GM18858 (cell line): ENCODE data around the gene CDK5RAP2.
A peak's percentile ranks its signal among the peaks of the same experiment; 100 is the strongest.
"Not testable (repeated sequence)": the region's sequence is repeated elsewhere in the genome, so short reads cannot be mapped to it uniquely, and the experiment has no call there.

ENCODE experiments used
- ATAC-seq: cut with Tn5 transposase; IDR thresholded peaks from one replicate; pipeline ENCODE4 v1.9.1; 2021; ENCODE audit not compliant: unreplicated experiment

The CDK5RAP2 gene

DNA sequence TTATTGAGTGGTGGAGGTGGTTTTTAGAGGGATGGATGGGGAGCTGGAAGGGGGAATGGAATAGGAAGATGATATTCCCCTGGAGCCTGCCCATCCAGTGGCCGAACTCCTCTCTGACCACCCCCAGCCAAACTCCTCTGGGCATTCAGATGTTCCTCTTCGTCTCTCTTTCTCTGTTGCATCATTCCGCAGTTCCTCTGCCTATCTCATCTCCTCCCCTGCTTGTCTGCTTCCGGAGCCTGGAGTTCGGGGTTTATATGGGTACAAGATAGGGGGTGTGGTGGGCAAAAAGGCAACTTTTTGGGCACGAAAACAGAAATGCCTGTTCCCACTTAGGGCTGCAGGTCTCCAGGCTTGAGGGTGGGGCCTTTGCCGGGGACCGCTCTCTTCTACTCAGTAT lies 12.2 kb upstream of the CDK5RAP2 start:
- no peak for ATAC-seq

- no peak for ATAC-seq
Observed at GRCh38 chr9:120587328-120587727, 7.4 kb upstream of the CDK5RAP2 start.

DNA sequence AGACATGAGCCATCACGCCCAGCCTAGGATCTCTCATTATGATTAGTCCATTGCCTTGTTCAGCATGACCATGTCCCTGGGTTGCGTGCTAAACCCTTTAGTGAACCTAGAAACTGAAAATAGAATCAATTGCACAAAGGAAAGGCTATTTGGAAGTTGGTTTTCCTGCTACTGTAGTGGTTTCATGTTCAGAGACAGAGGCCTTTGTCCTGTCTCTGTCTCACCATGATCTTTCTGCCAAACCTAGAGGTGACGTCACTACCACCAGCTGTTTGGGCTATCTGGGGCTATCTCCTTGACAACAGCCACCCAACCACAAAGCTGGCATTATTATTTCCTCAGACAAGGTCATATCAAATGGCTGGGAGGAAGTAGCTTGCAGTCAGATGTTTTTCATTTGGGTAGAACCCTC lies 4.0 kb upstream of the CDK5RAP2 start:
- peak; percentile 48 for ATAC-seq

GRCh38 chr9:120579139-120580050 lies 572 bp downstream of the CDK5RAP2 start:
- peak; percentile 14 for ATAC-seq

DNA sequence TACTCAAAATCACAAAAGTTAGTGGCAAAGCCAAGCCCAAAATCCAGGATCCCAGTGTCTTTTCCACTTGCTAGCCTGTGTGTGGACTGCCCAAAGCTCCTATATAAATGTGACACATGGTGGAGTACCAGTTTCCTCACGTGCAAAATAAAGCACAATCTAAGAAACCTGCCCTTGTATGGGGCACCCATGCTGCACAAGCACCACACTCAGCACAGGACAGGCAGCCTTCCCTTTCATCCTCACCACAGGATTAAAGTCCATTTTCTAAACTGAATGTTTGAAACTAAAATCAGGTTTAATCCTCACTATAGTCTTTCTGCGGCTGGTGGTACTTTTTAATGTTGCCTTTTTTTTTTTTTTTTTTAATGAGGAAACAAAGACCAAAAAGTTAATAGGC lies 5.5 kb downstream of the CDK5RAP2 start:
- ATAC-seq = no peak

GRCh38 chr9:120572472-120572871 lies 7.5 kb downstream of the CDK5RAP2 start:
- no peak for ATAC-seq

DNA sequence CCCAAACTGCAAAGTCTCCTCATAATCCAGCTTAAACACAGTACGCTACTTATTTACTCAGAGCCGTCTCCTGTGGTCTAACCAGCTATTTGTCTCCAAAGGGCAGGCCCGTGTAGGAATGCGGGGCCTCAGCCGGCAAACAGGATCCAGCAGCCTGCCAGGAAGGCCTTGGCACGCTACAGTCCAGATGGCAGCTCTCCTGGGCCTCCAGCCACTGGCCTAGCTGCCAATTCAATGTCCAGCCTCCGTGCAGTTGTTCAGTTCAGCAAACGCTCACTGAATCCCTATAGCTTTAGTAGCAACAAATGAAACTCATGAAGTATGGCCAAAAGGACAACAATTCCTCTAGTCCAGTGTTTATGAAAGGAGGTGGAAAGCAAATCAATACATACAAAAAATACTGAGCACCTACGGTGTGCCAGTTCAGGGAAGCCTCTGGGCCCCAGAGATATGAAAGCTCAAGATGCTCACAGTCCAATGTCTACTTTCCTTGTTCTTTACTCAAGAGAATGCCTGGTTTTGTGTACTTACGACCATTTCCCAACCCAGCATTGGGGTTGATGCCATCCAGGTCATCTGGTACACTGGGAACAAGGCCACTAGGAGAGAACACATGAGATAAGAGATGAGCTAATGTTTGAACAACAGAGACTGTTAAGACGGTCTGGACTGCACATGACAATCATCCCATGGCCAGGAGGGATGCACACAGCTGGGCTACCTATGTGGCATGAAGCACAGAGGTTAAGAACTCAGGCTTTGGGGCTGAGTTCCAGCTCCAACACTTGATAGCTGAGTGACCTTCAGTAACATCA lies 8.3 kb downstream of the CDK5RAP2 start:
- ATAC-seq = no peak

- no peak for ATAC-seq
Observed at GRCh38 chr9:120570296-120570695, 9.7 kb downstream of the CDK5RAP2 start.

GRCh38 chr9:120569556-120569955 lies 10.4 kb downstream of the CDK5RAP2 start:
- no peak for ATAC-seq

- ATAC-seq = no peak
Observed at GRCh38 chr9:120568816-120569215, 11.2 kb downstream of the CDK5RAP2 start.

- no peak for ATAC-seq
Observed at GRCh38 chr9:120567874-120568273, 12.1 kb downstream of the CDK5RAP2 start.

DNA sequence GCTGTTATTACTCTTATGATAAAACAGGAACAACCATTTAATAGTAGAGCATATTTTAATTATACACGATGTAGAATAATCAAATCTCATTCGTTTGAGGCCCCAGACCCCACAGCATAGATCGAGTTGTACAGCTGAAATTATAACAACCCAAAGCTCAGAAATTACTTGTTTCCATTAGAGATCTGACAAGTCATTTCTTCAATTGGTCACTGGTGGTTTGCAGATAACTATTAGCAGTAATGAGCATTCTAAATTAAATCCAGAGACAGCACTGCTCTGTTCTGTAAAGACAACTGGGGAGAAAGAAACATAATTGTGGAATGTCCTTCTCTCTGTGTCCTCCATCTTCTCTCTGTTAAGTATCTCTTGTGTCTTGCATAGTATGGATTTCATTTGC lies 12.9 kb downstream of the CDK5RAP2 start:
- ATAC-seq = no peak

DNA sequence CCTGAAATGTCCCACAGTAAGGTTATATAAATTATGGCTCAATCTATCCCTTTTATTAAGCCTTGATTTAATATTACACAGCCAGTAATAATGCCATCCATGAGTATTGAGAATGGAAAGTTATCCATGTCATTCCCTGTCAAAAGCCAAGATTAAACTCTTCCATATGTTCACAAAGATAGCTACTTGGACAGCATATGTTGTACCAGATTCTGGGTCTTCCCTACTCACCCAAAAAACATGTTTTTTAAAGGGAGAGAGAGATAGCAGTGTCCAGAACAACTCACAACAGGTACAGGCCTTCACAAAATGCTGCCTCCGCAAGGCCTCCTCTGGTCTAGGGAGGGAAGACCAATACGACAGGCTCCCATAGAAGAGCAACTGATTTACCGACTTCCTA lies 15.4 kb downstream of the CDK5RAP2 start:
- no peak for ATAC-seq

- no peak for ATAC-seq
Observed at GRCh38 chr9:120562861-120563443, 17.0 kb downstream of the CDK5RAP2 start.

GRCh38 chr9:120561709-120562108 lies 18.3 kb downstream of the CDK5RAP2 start:
- ATAC-seq = no peak

DNA sequence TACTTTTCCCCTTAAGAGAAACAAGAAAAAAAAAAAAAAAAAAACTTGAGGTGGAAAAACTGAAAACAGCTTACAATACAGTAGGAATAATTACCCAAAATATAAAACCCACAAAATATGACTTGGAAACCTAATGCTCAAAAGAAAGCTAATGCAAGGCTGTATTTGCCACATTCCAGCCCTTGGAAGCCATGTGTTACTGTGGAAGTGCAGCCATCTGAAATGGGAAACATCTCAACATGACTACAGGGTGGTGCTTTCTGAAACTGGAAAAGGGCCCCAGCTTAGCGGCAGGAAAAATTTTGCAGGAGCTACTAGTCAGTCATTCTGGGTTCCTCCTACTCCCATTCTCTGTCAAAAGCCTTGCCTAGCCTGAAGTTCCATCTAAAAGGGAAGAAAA lies 20.4 kb downstream of the CDK5RAP2 start:
- no peak for ATAC-seq

- no peak for ATAC-seq
Observed at GRCh38 chr9:120558454-120558853, 21.5 kb downstream of the CDK5RAP2 start.

DNA sequence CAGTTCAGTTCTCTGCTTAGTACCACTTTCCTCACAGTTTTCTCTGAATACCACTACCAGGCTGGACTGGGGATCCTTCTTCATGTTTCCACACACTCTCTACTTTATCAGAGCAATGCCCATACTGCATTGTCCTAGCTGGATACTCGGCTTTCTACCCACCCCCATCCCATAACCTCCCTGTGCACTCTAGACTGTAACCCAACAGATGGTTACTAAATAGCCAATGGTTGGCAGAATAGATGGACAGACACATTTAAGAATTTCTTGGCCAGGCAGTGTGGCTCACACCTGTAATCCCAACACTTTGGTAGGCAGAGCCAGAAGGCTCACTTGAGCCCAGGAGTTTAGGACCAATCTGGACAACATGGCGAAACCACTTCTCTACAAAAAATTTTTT lies 22.8 kb downstream of the CDK5RAP2 start:
- no peak for ATAC-seq

DNA sequence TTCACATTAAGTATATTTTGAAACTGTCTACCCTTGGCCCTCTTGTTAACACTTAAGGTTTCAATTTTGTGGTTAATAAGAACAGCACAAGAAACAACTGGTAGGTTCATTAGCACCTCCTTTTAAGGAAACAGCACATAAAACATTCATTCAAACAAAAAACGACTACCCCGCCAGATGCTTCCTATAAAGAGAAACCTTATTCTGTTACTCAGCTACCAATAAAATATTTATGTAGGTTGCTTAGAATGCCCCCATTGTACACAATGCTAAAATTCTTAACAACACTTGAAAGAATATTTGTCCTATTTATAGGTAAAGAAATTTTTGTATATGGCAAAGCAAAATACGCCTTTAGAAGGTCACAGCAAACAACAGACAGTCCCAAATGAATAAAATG lies 23.2 kb downstream of the CDK5RAP2 start:
- ATAC-seq = no peak

DNA sequence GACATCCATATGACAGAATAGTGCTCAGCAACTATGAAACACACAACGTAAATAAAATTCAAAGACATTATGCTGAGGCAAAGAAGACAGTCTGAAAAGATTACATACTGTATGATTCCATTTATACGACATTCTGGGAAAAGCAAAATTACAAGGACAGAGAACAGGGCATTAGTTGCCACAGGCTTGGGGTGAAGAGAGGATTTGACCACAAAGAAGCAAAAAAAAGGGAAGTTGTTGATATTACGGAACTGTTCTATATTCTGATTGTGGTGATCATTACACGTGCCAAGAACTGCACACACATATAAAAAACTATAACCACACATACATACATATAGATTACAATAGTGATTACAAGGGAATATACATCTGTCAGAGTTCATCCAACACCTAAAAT lies 24.1 kb downstream of the CDK5RAP2 start:
- ATAC-seq = no peak

- not testable (repeated sequence) for ATAC-seq
Observed at GRCh38 chr9:120552210-120552704, 27.7 kb downstream of the CDK5RAP2 start.
